Upper lobe of right lung (tissue), 1 donor: ENCODE measurements around the gene GTF2F2. TPM values are rescaled to one million over a fixed set of nuclear protein-coding genes. Genes with fewer than 3 reads are reported as not detected.

Source experiments
- ATAC-seq: fragments of 200-7000 bp; cut with Tn5 transposase; one replicate; pipeline ENCODE4 v1.9.1; 2020; ENCODE audit warnings: mild to moderate bottlenecking, moderate library complexity
- DNase-seq: peaks from one replicate; pipeline ENCODE4 v3.0.0-alpha.2; 2020
- H3K27ac ChIP-seq: fragments of 200-600 bp; one replicate; pipeline ENCODE4 v1.8.0; 2022
- H3K27me3 ChIP-seq: fragments of 200-600 bp; one replicate; pipeline ENCODE4 v1.8.0; 2022; ENCODE audit warnings: mild to moderate bottlenecking
- H3K36me3 ChIP-seq: fragments of 200-600 bp; one replicate; pipeline ENCODE4 v1.8.0; 2022
- H3K4me1 ChIP-seq: fragments of 200-600 bp; one replicate; pipeline ENCODE4 v1.8.0; 2022
- H3K4me3 ChIP-seq: fragments of 200-600 bp; one replicate; pipeline ENCODE4 v1.8.0; 2022; ENCODE audit warnings: mild to moderate bottlenecking
- H3K9me3 ChIP-seq: fragments of 200-600 bp; one replicate; pipeline ENCODE4 v1.8.0; 2022
- CTCF ChIP-seq: fragments of 200-600 bp; IDR thresholded peaks from one replicate; pipeline ENCODE4 v1.8.0; 2022; ENCODE audit warnings: antibody characterized with exemption
- intact Hi-C: fragments of 100-400 bp; cut with DNase I; formaldehyde crosslinking; loops from one replicate; pipeline ENCODE4 v1.11.0; 2022
- total RNA-seq: library from RNA; stranded (reverse); fragmentation: NEBNext Ultra II Directional; extraction: Animal tissue kit (Norgen Biotek cat#: 25700); gene quantifications from one replicate; pipeline ENCODE4 v1.2.1, GENCODE V29; 2021
- donor health status: DM: no; HTN: yes; CAD: no; lungs with severe emphysema.

GTF2F2 gene
- total RNA-seq, 1 donor from 2014 or later: 14.6 TPM

DNA sequence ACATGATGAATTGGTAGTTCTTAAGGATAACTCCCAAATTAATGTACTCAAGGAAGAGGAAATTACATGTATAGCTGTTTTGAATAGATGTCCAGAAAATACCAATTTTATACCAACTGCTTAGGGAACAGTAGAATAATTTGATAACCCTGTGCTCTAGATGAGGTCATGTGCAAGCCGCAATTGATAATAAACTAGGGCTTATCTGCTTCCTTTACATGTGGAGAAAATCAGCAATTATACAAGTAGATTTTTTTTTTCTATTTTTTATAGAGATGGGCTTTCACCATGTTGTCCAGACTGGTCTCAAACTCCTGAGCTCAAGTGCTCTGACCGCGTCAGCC lies 211.4 kb downstream of the GTF2F2 start:
- peaks cover 19% of the 10 kb centered on the region for H3K36me3 ChIP-seq
- no peaks in the 10 kb centered on the region for H3K27me3 ChIP-seq
- peaks cover 80% of the 10 kb centered on the region for H3K4me1 ChIP-seq
- no peaks in the 10 kb centered on the region for H3K9me3 ChIP-seq
- H3K4me3 ChIP-seq: no peak overlapping the region
- ATAC-seq (no peak), DNase-seq (no peak)
- H3K27ac ChIP-seq: no peak overlapping the region
- no peak for TF ChIP-seq CTCF
- intact Hi-C loops: no loop called here

DNA sequence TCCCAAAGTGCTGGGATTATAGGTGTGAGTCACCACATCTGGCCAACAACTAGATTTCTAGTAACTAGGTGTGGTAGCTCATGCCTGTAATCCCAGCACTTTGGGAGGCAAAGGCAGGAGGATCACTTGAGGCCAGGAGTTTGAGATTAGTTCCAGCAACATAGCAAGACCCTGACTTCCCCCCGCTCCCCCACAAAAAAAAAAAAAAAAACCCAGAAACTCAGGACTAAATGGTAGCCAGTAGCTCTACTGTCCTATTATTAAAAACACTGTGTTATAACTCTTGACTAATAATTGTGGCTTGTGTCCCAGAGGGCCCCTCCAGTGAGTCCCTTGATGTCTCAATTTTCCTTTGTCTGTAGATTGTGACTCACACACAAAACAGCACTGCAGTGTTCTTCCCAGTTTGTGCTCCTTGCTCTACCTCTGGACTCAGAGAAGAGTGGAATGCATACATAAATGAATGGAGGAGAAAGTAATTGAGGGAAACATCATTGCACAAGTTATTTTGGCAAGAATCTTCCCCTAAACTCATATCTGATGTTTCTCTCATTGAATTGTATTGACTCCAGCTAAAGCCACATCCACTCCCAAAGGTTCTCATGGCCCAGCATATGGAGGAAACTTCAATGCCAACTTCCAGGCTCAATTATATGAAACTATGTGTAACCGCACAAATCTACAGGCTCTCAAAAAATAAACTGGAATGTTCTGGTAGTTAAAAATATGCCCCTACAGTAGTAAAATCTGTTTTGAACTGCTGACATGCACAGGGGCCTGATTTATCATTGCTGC lies 211.9 kb downstream of the GTF2F2 start:
- Histone ChIP-seq H3K27ac (peak overlapping the region; percentile 20), H3K9me3 (no peaks in the 10 kb centered on the region), H3K36me3 (peaks cover 25% of the 10 kb centered on the region), H3K4me3 (no peak overlapping the region), H3K4me1 (peaks cover 85% of the 10 kb centered on the region), H3K27me3 (no peaks in the 10 kb centered on the region)
- no peak for DNase-seq
- intact Hi-C loops: no loop called here
- ATAC-seq: peak; percentile 34
- TF ChIP-seq CTCF: no peak

DNA sequence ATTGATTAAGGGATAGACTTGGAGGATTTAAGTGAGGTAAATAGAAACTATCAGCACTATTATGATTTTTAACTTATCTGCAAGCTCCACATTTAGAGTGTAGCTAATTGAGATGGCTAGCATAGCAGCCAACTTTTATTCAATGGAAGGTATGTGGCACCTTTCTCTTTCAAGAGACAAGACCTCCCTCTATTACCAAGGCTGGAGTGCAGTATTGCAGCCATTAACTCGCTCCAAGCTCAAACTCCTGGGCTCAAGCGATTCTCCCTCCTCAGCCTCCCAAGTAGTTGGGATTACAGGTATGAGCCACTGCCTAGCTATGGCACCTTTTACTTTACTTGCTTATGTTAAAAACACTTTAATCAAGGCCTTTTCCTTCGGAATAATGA lies 212.5 kb downstream of the GTF2F2 start:
- Histone ChIP-seq H3K27ac (no peak overlapping the region), H3K4me1 (peaks cover 85% of the 10 kb centered on the region)
- no peak for TF ChIP-seq CTCF

GRCh38 chr13:45333251-45333976 lies 213.1 kb downstream of the GTF2F2 start:
- Histone ChIP-seq H3K9me3 (no peaks in the 10 kb centered on the region), H3K27me3 (no peaks in the 10 kb centered on the region), H3K4me3 (no peak overlapping the region), H3K36me3 (peaks cover 37% of the 10 kb centered on the region), H3K27ac (no peak overlapping the region), H3K4me1 (peaks cover 88% of the 10 kb centered on the region)
- intact Hi-C loops: no loop called here
- no peak for ATAC-seq
- DNase-seq: no peak
- no peak for TF ChIP-seq CTCF

More for the DNA sequence above, 212.5 kb downstream of the GTF2F2 start:
- no peak for ATAC-seq
- H3K27me3 ChIP-seq: no peaks in the 10 kb centered on the region
- peaks cover 31% of the 10 kb centered on the region for H3K36me3 ChIP-seq
- DNase-seq: no peak
- H3K9me3 ChIP-seq: no peaks in the 10 kb centered on the region
- no peak overlapping the region for H3K4me3 ChIP-seq
- intact Hi-C loops: no loop called here

Other genes starting within 250 kb of the GTF2F2 start
- gene NUFIP1, start 131.0 kb upstream of the GTF2F2 start, total RNA-seq: 4.2 TPM
- gene GPALPP1, start 131.0 kb upstream of the GTF2F2 start, total RNA-seq: 24.4 TPM
- gene KCTD4, start 80.5 kb downstream of the GTF2F2 start, total RNA-seq: not detected
- gene TPT1, start 220.7 kb downstream of the GTF2F2 start, total RNA-seq: 4,924 TPM